ENCODE data around the gene TP53I3. TPM values are rescaled to one million over a fixed set of nuclear protein-coding genes. Genes with fewer than 3 reads are reported as not detected.

Gene TP53I3
- total and polyA plus RNA-seq, 2 of the 4 experiments (the other 2 are of a cell fraction), result 25.5 to 42.2 TPM

DNA sequence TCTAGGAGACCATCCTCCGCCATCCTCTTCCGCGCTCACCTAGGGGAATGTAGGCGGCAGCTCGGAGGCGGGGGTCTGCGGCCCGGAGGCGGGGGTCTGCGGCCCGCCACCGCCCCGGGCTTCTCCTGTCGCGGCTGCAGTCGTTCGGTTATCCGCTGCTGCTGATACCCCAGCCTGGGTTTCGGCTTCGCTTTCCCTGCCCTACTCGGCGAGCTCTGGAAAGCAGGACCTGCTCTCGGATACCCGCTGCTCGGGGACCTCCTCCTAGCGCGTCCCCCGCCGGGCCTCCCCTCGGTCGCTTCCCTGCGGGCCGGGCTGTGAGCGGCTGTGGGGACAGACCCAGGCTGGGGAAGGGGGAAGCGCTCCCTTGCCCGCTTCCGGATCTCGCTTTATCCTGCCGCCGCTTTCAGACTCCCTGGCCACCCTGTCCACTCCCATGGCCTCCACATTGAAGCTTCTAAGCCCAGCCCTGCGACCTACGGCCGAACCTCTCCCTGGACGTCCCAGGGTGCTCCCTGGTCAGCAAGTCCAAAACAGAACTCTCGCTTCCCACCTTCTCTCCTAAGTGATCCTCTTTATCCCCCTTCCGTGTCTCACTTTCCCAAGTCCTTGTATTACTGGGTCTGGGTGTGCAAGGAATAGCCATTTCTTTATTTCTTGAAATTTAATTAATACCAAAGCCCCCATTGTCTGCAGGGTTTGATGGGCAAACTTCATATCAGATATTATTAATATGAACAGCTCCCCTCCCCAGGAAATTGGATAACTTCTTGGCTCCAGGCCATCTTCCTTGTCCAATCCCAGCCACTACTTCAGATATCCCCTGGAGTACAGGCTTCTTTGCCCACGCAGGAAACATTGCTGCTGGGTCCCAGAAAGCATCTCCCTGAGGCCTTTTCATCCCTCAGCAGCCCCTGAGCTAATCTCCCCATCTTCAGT is 34.3 kb downstream of the TP53I3 start:
- Histone ChIP-seq H3K36me3 (ENCODE audit: control insufficient read depth, insufficient read depth, low read length) (no peaks in the 10 kb centered on the region), H3K4me3 (ENCODE audit: insufficient read depth, low read depth, low read length) (peak overlapping the region; percentile 84), H2AFZ (replicated peaks; ENCODE audit: low read length, poor library complexity) (peak overlapping the region; percentile 95), H2BK15ac (ENCODE audit: low read depth, low read length) (no peak overlapping the region), H3K14ac (replicated peaks; ENCODE audit: low read depth, low read length) (peak overlapping the region; percentile 62; the same call in 1 of the 2 replicates), H2AK9ac (replicated peaks; ENCODE audit: low read depth, low read length, poor library complexity) (peak overlapping the region; percentile 52), H4K8ac (ENCODE audit: low read depth in 2 of 2, low read length in 2 of 2) (peak overlapping the region; percentile 1 to 51; a peak in 2 of 4 replicates), H2AK5ac (ENCODE audit: low read depth, low read length) (no peak overlapping the region), H3K56ac (ENCODE audit: extremely low read depth, insufficient read depth, low read length) (no peak overlapping the region), H2BK5ac (ENCODE audit: low read depth, low read length, poor library complexity, severe bottlenecking) (no peak overlapping the region), H3K4me2 (ENCODE audit: low read depth, low read length) (peak overlapping the region; percentile 58), H4K20me1 (ENCODE audit: insufficient read depth, low read length) (no peaks in the 10 kb centered on the region), H4K91ac (ENCODE audit: insufficient read depth, low read depth, low read length) (no peak overlapping the region), H3K4me1 (ENCODE audit: control insufficient read depth, insufficient read depth, low read length) (no peaks in the 10 kb centered on the region), H3K9me1 (ENCODE audit: insufficient read depth, low read length) (peaks cover 8% of the 10 kb centered on the region), H2BK120ac (ENCODE audit: low read depth, low read length) (no peak overlapping the region), H3K9ac (ENCODE audit: low read depth, low read length) (peak overlapping the region; percentile 10), H2BK20ac (ENCODE audit: low read depth, low read length) (no peak overlapping the region), H3K27me3 (ENCODE audit: control insufficient read depth, insufficient read depth, low read length) (no peaks in the 10 kb centered on the region), H3K18ac (ENCODE audit: low read depth, low read length) (no peak overlapping the region), H3K23ac (ENCODE audit: low read depth, low read length) (peak overlapping the region; percentile 77), H3K9me3 (ENCODE audit: control insufficient read depth, insufficient read depth, low read length) (no peaks in the 10 kb centered on the region), H3K79me1 (ENCODE audit: low read depth in 1 of 2, low read length in 2 of 2) (peaks cover 8 to 16% of the 10 kb centered on the region in 2 experiments; a peak in 3 of 4 replicates), H3K27ac (ENCODE audit: insufficient read depth, low read length) (no peak overlapping the region), H3K4ac (ENCODE audit: low read depth, low read length) (no peak overlapping the region; the same call in 1 of the 2 replicates), H4K5ac (ENCODE audit: low read depth, low read length) (no peak overlapping the region)
- DNase-seq, result no peak
- intact Hi-C loops (cut with micrococcal nuclease), result no loop called here
- WGBS, 2 experiments (ENCODE audit: extremely low coverage in 2 of 2, insufficient read length in 1 of 2), result 6% methylated on average over 13 of the region's 47 CpGs; no CpG with 5 or more reads in 1 of the 2 experiments
- peak; percentile 4 for ATAC-seq (ENCODE audit: low read depth)
- CTCF ChIA-PET, result no interaction called here
- POLR2A ChIA-PET (ENCODE audit: unreplicated experiment), result no interaction called here
- no TSS peak for BruUV-seq (replicated peaks)
- dilution Hi-C loops (cut with HindIII; ENCODE audit: low sequenced_read_pairs, unreplicated experiment), result no loop called here
- in situ Hi-C loops (cut with MboI; ENCODE audit: low sequenced_read_pairs), result no loop called here
- no peak for TF ChIP-seq SMC3 (IDR thresholded peaks at IDR 0.05; ENCODE audit: low read depth, low read length)
- TF ChIP-seq, protein P1, sequence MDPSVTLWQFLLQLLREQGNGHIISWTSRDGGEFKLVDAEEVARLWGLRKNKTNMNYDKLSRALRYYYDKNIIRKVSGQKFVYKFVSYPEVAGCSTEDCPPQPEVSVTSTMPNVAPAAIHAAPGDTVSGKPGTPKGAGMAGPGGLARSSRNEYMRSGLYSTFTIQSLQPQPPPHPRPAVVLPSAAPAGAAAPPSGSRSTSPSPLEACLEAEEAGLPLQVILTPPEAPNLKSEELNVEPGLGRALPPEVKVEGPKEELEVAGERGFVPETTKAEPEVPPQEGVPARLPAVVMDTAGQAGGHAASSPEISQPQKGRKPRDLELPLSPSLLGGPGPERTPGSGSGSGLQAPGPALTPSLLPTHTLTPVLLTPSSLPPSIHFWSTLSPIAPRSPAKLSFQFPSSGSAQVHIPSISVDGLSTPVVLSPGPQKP (IDR thresholded peaks at IDR 0.05; ENCODE audit: borderline replicate concordance, low read depth, low read length), result no peak
- TF ChIP-seq RCOR1 (IDR thresholded peaks at IDR 0.05; ENCODE audit: insufficient replicate concordance, low read length), result no peak
- TF ChIP-seq CHD1 (IDR thresholded peaks at IDR 0.05; ENCODE audit: low read depth, low read length), result no peak
- TF ChIP-seq POLR2A (IDR thresholded peaks at IDR 0.05; ENCODE audit: low read depth, low read length), result no peak
- no peak for TF ChIP-seq BHLHE40 (IDR thresholded peaks at IDR 0.05; ENCODE audit: low read depth, low read length)
- TF ChIP-seq MAZ (IDR thresholded peaks at IDR 0.05; ENCODE audit: borderline replicate concordance, low read depth, low read length), result no peak
- TF ChIP-seq FOS (IDR thresholded peaks at IDR 0.05; ENCODE audit: low read depth, low read length), result no peak
- TF ChIP-seq, protein P2, sequence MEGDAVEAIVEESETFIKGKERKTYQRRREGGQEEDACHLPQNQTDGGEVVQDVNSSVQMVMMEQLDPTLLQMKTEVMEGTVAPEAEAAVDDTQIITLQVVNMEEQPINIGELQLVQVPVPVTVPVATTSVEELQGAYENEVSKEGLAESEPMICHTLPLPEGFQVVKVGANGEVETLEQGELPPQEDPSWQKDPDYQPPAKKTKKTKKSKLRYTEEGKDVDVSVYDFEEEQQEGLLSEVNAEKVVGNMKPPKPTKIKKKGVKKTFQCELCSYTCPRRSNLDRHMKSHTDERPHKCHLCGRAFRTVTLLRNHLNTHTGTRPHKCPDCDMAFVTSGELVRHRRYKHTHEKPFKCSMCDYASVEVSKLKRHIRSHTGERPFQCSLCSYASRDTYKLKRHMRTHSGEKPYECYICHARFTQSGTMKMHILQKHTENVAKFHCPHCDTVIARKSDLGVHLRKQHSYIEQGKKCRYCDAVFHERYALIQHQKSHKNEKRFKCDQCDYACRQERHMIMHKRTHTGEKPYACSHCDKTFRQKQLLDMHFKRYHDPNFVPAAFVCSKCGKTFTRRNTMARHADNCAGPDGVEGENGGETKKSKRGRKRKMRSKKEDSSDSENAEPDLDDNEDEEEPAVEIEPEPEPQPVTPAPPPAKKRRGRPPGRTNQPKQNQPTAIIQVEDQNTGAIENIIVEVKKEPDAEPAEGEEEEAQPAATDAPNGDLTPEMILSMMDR (conservative IDR thresholded peaks at IDR 0.05; ENCODE audit: low read depth, low read length), result no peak
- no peak for TF ChIP-seq RAD21 (IDR thresholded peaks at IDR 0.05; ENCODE audit: low read length)
- TF ChIP-seq NFE2L2 (IDR thresholded peaks at IDR 0.05; ENCODE audit: low read depth, low read length), result no peak
- TF ChIP-seq, protein P3, sequence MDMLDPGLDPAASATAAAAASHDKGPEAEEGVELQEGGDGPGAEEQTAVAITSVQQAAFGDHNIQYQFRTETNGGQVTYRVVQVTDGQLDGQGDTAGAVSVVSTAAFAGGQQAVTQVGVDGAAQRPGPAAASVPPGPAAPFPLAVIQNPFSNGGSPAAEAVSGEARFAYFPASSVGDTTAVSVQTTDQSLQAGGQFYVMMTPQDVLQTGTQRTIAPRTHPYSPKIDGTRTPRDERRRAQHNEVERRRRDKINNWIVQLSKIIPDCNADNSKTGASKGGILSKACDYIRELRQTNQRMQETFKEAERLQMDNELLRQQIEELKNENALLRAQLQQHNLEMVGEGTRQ (IDR thresholded peaks at IDR 0.05; ENCODE audit: low read depth, low read length), result no peak
- no peak for TF ChIP-seq MXI1 (IDR thresholded peaks at IDR 0.05; ENCODE audit: borderline replicate concordance, low read depth, low read length)
- TF ChIP-seq RFX5 (IDR thresholded peaks at IDR 0.05; ENCODE audit: low read depth, low read length), result no peak
